ENCODE measurements around the gene DCLK3.

DCLK3 gene

GRCh38 chr3:36669764-36670163 lies 94.6 kb downstream of the DCLK3 start:
- no peak for TF ChIP-seq MAX (IDR thresholded peaks at IDR 0.05)
- no peak for TF ChIP-seq USF1 (IDR thresholded peaks at IDR 0.05)
- TF ChIP-seq NFIC (IDR thresholded peaks at IDR 0.05), result no peak

GRCh38 chr3:36666166-36666565 lies 98.2 kb downstream of the DCLK3 start:
- TF ChIP-seq YY1 (IDR thresholded peaks at IDR 0.05; ENCODE audit: low read depth) (no peak), RAD21 (IDR thresholded peaks at IDR 0.05; ENCODE audit: low read depth) (no peak), CEBPB (IDR thresholded peaks at IDR 0.05) (no peak), CREB1 (IDR thresholded peaks at IDR 0.05; ENCODE audit: low read depth) (no peak), REST (IDR thresholded peaks at IDR 0.05; ENCODE audit: low read depth) (no peak), USF1 (IDR thresholded peaks at IDR 0.05) (no peak), TCF12 (IDR thresholded peaks at IDR 0.05; ENCODE audit: low read depth) (no peak), NFIC (IDR thresholded peaks at IDR 0.05) (no peak), MAX (IDR thresholded peaks at IDR 0.05) (no peak), TEAD4 (IDR thresholded peaks at IDR 0.05) (no peak), TAF1 (IDR thresholded peaks at IDR 0.05; ENCODE audit: low read depth) (no peak)

GRCh38 chr3:36663666-36664291 lies 100.6 kb downstream of the DCLK3 start:
- TF ChIP-seq EP300 (IDR thresholded peaks at IDR 0.05; ENCODE audit: borderline replicate concordance) (no peak), TAF1 (IDR thresholded peaks at IDR 0.05; ENCODE audit: low read depth) (no peak), EGR1 (IDR thresholded peaks at IDR 0.05) (no peak), RAD21 (IDR thresholded peaks at IDR 0.05; ENCODE audit: low read depth) (no peak), USF1 (IDR thresholded peaks at IDR 0.05) (no peak), NFIC (IDR thresholded peaks at IDR 0.05) (no peak), CEBPB (IDR thresholded peaks at IDR 0.05) (no peak), FOXM1 (IDR thresholded peaks at IDR 0.05; ENCODE audit: borderline replicate concordance, low read depth) (no peak), ZBTB7A (IDR thresholded peaks at IDR 0.05; ENCODE audit: low read depth) (no peak), MAX (IDR thresholded peaks at IDR 0.05) (no peak), YY1 (IDR thresholded peaks at IDR 0.05; ENCODE audit: low read depth) (no peak), TEAD4 (IDR thresholded peaks at IDR 0.05) (no peak), REST (IDR thresholded peaks at IDR 0.05; ENCODE audit: low read depth) (no peak), TCF12 (IDR thresholded peaks at IDR 0.05; ENCODE audit: low read depth) (no peak), CREB1 (IDR thresholded peaks at IDR 0.05; ENCODE audit: low read depth) (no peak)

GRCh38 chr3:36662626-36663025 lies 101.7 kb downstream of the DCLK3 start:
- TF ChIP-seq CEBPB (IDR thresholded peaks at IDR 0.05) (no peak), ZBTB7A (IDR thresholded peaks at IDR 0.05; ENCODE audit: low read depth) (no peak), EGR1 (IDR thresholded peaks at IDR 0.05) (no peak), TAF1 (IDR thresholded peaks at IDR 0.05; ENCODE audit: low read depth) (no peak), RAD21 (IDR thresholded peaks at IDR 0.05; ENCODE audit: low read depth) (no peak)

Data from Ishikawa (cell line).